HG02938 (cell line): ENCODE measurements around the gene NUP214.
"Not testable (repeated sequence)": the region's sequence is repeated elsewhere in the genome, so short reads cannot be mapped to it uniquely, and the experiment has no call there.

Source experiments
- ATAC-seq: cut with Tn5 transposase; IDR thresholded peaks from one replicate; pipeline ENCODE4 v1.9.1; 2021; ENCODE audit warnings: mild to moderate bottlenecking, moderate library complexity; ENCODE audit not compliant: unreplicated experiment

NUP214 gene

DNA sequence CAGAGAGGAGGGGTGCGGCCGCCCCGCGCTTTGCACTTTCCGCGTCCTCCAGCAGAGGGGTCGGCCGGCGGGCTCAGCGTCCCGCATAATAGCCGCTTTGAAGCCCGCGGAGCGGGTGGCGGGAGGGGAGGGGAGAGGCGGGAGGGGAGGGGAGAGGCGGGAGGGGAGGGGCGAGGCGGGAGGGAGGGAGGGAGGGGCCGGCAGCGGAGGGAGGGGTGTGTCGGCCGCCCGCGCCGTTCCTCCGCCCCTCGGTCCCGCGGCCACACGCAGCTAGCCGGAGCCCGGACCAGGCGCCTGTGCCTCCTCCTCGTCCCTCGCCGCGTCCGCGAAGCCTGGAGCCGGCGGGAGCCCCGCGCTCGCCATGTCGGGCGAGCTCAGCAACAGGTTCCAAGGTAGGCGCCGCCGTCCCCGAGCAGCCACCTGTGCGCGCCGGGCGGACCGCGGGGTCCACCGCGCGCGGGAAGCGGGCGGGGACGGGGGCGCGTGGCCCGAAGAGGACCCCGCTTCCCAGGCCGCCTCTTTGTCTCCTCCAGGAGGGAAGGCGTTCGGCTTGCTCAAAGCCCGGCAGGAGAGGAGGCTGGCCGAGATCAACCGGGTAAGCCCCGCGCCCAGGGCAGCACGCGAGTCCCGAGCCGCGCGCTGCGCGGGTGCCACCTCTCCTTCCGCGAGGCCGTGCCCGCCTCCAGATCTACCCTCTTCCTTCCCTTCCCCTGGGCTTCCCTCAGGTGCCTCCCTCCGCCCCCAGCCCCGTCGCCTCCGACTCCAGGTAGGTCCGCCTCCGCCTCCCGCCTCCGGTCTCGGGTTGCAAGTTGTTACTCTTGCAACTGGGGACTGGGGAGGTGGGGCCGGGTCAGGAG lies 28.9 kb upstream of the NUP214 start, which contains the start of gene AIF1L:
Gene AIF1L, plus strand, starts transcription at position 263 of the 857 bp plus-strand sequence. Its CDS starts 99 bp downstream, at position 362.
- ATAC-seq: no peak

DNA sequence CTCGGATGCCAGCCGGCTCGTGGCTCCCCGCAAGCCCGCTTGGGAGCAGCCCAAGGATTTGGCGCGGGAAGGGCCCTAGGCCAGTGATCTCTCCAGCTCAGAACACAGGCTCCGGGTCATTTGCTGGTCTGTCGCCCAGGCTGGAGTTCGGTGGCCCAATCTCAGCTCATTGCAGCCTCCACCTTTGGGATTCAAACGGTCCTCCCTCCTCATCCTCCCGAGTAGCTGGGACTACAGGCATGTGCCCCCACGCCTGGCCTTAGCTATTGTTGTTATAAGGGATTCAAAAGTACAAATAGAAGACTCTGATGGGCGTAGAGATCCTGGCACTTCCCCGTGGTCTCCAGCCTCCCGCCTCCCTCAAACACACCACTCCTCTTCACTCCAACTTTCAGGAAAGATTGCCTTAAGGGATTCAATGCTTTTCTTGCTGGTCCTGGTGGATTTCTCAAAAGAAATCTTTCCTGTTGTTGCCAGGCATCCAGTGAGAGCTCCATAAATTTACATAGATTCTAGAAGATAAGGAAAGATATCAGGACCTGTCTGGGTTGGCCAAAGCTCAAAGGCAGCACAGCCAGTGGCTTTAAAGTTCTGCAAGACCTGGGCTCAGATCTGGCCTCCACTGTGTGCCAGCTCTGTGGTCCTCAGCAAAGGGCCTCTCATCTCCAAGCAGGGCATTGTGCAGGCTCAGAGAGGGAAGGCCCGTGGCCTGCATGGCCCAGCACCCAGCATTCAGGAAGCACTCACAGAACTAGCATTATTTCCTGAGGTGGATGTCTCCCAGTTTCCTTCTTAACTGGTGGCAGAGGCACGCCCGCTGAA lies 28.0 kb upstream of the NUP214 start:
- no peak for ATAC-seq

- ATAC-seq: no peak
These were observed 27.5 kb upstream of the NUP214 start for GRCh38 chr9:131097948-131098278.

DNA sequence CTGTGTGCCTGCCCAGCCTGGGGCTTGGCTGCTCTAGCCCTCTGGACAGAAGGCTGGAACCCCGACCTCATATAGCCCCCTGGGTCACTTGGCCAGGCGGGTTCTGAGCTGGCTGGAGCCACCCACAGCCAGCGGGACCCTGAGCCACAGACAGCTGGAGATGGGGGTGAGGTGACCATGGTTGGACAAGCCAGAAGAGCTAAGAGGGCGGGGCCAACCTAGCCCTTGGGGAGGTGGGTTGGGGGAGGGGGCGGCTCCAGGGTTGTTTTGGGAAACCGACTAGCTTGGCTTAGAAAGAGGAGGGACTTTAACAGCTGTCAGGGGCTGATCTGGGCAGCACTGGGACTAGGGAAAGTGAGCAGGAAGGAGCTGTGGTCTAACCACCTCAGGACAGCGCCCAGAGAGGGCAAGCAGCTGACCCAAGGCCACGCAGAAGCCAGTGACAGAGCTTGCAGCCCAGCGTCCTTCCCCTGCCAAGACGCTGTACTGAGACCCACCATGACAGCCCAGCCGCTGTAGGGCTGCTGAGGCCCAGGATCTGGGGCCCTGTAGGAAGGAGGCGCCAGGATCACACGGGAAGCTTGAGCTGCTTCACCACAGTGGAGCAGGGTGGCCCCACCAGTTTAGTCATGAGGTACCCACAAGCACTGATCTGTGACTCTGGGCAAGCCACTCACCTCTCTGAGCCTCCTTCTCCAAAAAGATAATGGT lies 26.8 kb upstream of the NUP214 start:
- ATAC-seq: no peak

GRCh38 chr9:131099102-131099606 lies 26.2 kb upstream of the NUP214 start:
- ATAC-seq: no peak

- not testable (repeated sequence) for ATAC-seq
These were observed 25.5 kb upstream of the NUP214 start for GRCh38 chr9:131099845-131100244.

DNA sequence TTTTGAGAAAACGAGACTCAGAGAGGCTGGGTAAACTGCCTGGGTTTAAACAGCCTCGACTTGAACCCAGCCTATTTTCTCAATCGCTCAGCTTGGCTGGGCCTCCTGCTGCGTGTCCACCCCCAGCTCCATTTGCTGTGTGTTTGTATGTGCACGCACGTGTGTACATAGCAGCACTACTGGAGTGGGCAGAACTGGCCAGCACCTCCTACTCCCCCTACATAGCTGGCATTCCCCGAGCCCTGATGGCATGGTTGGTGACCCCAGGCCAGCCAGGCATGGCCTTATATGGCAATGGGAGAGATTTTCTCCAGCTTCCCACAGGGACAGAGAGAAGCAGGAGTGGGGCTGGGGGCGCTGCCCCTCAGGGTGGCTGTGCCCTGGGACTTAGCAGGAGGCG lies 24.9 kb upstream of the NUP214 start:
- no peak for ATAC-seq

- no peak for ATAC-seq
These were observed 24.0 kb upstream of the NUP214 start for GRCh38 chr9:131101207-131101964.

DNA sequence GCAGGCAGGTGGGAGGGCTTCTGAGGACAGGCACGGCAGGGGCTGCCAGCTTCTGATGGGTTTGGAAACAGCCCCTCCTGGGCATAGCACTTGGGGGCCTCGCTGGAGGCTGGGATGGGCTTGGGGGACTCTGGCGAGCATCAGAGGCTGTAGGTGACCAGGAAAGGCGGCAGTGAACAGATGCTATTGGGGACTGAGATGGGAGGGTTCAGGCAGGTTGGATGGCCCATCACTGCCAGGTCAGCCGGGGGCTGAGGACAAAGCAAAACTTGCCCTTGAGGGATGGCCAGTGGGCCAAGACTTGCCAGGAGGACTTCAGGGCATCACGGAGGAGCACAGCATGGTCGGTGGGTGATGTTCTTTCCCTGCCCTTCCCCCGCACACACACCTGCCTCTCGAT lies 22.4 kb upstream of the NUP214 start:
- no peak for ATAC-seq

DNA sequence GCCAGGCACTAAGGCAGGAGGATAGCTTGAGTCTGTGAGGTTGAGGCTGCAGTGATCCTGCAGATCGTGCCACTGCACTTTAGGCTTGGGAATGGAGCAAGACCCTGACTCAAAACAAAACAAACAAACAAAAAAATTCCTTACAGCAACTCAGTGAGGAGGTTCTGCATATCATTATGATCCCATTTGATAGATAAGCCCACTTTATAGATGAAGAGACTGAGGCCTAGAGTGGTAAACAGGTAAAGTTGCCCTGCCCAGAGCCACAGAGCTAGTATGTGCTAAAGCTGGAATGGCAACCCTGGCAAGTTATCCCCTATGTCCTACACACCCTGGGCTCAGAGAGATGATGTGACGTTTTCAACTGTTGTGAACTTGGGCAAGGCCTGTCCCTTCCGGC lies 21.9 kb upstream of the NUP214 start:
- ATAC-seq: no peak

- ATAC-seq: no peak
These were observed 21.2 kb upstream of the NUP214 start for GRCh38 chr9:131104016-131104740.

DNA sequence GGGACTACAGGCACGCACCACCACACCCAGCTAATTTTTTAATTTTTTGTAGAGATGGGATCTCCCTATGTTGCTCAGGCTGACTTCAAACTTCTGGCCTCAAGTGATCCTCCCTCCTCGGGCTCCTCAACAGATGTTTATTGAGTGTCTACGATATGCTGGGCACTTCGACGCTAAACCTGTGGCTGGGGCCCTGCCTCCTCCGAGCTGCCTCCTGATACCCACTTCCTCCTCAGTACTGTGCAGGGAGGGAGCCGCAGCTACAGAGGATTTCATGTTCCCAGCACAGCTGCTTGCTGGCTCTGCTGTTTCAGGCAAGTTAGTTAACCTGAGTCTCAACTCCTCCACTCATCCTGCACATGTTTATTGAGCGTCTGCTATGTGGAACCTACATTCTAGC lies 19.4 kb upstream of the NUP214 start:
- no peak for ATAC-seq

GRCh38 chr9:131107760-131108159 lies 17.6 kb upstream of the NUP214 start:
- no peak for ATAC-seq

- ATAC-seq: no peak
These were observed 14.1 kb upstream of the NUP214 start for GRCh38 chr9:131111186-131111853.

DNA sequence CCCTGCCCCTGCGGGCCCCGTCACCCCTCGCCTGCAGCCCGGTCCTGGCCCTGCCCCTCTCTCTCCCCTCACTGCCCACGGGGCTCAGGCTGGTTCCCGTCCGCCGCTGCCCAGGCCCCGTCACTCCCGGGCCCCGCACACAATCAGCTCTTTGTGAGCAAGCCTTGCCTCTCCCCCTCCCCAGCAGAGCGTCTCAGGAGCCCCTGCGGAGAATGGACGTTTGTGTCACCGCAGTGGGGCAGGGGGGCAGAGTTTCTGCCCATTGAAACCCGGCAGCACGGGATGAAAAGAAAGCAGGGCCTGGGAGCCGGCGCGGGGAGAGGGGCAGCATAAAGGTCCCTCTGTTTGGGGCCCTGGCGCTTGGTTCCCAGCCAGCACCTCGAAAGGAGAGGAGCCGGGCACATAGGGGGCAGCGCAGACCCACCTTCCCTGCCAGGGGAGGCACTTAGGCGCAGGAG lies 13.5 kb upstream of the NUP214 start:
- ATAC-seq: no peak

DNA sequence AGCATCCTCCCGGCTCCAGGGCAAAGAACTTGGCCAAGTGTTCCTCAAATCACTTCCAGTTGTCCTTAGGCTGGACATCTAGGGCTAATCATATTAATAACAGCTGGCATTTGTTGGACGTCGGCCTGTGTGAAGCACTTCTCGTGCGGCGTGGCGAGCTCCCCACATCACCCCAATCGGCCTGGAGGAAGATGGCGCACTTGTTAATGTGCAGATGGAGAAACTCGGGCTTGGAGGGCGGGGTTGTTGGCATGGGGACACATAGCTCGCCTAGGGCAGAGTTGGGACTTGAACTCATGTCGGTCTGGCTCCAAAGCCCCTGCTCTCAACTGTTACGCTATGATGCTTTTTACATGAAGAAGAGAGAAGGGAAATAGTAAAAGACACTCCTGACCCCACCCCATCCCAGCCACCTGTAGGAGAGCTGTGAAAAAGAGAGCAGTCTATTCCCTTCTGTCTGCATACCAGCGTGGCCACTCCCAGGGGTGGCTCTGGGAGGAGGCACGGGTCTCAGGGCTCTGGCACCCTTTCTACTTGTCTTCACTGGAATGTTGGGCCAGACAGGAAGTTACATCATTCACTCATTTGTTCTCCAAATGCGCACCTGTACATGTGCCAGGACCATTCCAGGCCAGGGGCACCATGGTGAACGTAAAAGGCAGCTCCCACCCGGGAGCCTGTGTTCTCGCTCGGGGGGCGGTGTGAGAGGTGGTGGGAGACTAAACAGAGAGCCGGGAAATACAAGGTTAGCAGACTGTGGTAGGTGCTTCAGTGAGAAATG lies 12.8 kb upstream of the NUP214 start:
- ATAC-seq: no peak

DNA sequence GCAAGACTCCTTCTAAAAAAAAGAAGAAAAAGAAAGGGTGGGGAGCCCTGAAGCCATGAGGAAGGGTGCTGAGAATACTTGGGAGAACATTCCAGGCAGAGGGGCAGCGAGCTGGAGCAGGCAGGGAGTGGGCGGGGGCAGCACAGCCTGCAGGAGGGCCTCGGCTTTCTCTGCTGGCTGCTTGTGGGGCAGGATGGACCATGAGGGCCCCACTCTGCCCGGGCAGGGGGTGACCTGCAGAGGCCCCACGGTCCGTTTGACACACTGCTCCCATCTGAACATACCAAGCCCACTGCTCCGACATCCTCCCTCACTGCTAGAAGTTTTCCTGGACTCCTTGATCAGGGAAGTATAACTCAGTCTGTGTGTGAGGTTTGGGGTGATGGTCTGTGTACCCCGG lies 11.7 kb upstream of the NUP214 start:
- no peak for ATAC-seq

DNA sequence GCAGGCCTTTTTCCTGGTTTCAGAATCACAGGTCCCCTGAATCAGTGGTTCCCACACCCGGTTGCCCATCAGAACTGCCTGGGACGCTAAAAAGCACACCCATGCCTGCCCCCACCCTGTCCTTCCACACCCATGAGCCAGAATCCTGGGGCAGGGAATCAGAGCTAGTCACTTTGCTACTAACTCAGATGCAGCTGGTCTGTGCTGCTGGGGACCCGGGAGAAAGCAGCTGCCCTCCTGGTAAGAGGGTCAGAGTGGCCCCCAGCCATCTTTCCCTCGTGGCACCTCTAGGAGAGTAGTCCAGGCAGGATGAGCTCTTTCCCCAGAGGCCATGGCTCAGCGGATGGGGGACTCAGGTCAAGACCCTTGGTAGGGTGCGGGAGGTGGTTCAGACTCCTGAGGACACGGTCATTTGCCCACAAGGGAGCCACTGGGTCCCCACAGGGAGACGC lies 11.3 kb upstream of the NUP214 start:
- no peak for ATAC-seq
